ENCODE measurements around the gene VAT1L.

Gene VAT1L, protein sequence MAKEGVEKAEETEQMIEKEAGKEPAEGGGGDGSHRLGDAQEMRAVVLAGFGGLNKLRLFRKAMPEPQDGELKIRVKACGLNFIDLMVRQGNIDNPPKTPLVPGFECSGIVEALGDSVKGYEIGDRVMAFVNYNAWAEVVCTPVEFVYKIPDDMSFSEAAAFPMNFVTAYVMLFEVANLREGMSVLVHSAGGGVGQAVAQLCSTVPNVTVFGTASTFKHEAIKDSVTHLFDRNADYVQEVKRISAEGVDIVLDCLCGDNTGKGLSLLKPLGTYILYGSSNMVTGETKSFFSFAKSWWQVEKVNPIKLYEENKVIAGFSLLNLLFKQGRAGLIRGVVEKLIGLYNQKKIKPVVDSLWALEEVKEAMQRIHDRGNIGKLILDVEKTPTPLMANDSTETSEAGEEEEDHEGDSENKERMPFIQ

DNA sequence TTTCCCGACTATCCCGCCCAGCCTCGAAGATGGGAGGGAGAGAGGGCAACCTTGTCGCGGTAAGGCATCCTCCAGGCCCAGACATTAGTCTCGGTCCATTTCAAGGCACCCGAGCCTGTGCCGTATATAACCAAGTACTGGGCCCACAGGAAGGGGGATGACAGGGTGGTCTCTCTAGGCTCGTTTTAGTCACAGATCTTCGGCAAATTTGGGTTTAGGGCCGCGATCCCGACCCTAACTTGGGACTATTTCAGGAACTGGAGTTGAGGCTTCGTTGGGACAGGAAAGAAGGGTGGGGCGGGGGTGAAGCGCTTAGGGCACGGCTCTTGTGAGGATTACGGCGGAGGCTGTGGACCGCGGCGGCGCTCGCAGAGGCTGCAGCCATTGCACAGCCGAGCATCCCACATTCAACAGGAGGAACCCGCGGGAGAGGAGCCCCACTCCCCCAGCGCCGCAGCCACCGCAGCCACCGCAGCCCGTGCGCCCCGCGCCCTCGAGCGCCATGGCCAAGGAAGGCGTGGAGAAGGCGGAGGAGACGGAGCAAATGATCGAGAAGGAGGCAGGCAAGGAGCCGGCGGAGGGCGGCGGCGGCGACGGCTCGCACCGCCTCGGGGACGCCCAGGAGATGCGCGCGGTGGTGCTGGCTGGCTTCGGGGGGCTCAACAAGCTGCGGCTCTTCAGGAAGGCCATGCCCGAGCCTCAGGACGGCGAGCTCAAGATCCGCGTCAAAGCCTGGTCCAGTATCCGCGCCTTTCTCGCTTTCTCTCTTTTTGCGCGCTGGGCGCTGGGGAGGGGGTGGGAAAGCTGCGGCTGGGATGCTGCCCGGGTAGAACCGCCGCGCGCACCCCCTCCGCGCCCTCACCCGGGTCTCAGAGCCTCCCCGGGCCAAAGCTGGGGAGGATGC, at the start of gene VAT1L:
TSS of gene VAT1L (plus strand) at position 384 of the 904 bp plus-strand sequence. CDS start at position 503, 119 bp downstream.
- DNase-seq: no peak

DNA sequence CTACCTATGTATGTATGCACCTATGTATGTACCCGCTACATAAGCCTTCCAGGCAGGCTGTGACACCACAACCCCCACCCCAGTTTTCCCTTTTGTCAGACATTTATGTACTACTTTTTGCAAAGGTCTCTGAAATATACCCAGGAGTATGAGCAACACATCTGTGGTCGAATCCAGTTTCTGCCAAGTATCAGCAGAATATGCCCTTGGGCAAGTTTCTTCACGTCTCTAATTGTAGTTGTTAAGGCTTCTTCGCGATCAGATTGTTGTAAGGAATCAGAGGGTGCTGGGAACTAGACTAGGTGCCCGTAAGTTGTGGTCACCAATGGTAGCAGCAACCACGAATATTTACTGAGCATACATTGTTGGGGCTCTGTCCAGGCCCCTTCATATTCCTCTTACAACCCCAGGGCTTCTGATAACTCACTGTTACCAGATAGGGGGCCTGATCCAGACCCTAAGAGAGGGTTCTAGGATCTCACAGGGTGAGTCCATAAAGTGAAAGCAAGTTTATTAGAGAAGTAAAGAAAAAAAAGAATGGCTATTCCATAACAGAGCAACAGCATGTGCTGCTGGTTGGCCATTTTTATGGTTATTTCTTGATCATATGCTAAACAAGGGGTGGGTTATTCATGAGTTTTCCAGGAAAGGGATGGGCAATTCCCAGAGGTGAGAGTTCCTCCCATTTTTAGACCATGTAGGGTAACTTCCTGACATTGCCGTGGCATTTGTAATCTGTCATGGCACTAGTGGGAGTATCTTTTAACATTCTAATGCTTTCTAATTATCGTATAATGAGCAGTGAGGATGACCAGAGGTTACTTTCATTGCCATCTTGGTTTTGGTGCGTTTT, 49.4 kb upstream of the VAT1L start:
- no peak for DNase-seq

DNA sequence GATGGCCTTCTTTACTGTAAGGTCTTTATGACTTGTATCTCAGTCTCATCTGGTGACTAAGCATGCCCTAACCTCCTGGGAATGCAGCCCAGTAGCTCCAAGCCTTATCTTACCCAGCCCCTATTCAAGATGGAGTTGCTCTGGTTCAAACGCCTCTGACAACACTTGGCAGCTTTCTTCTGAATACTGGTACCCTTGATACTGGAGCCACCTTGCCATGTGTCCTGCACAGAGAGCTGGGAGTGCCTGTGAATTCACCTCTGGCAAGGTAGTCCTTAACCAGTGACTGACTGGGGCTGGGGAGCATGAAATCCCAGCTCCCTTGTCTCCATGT, 48.8 kb upstream of the VAT1L start:
- no peak for DNase-seq

DNA sequence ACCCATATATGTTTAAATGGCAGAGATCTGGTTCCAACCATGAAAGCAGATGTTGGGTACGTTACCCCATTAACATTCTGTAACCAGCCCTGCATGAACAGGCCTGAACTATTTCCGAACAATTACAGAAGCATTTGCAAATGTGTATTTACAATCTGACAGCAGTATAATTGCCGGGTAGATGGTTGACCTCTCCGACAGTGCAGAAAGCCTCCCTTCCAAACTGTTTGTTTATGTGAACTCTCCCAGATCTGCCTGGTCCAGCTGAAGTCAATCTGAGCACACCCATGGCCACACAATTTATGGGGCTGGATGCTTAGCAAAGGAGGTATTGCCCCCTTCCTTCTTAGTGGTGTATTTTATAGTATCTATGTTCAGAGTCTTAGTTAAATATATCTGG, 44.2 kb upstream of the VAT1L start:
- DNase-seq: no peak

DNA sequence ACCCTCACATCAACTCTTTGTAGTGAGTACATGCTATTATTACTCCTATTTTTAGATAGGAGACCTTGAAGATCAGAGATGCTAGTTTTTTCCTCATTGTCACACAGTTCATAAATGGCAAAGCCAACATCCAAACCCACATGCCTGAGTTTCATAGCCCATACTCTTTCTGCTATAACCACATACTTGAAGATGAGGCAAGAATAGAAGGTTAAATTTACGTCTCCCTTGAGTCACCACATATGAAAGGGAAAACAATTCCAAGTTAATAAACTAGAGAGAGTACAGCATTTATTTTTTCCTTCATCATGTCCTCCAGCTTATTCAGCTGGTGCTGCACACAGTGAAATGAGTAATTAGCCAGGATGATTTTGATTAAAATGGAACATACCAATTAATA, 42.4 kb upstream of the VAT1L start:
- peak; percentile 43 for DNase-seq

DNA sequence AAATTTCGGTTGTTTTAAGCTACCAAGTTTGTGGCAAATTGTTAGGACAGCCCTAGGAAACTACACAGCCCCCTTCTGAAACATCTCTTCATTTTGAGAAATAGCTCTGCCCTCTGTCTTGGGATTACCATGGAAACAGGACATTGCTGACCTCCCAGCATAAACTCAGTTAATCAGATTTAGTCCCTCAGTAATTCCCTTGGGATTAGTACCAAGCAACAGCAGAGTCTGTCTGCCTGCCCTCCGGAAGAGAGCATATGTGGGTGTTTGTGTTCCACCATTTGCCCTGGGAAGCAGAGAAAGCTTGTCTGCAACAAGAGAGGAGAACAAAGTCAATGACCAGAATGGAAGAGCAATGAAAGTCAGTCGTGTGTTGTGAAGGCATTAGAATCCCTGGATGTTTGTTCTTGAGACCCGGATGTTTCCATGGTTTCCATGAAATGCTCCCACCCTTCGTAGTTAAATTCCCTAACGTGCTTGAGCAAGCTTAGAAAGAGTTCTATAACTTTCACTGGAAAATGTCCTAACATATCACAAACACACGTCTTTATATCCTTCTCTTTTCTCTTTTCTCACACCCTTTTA, 39.9 kb upstream of the VAT1L start:
- no peak for DNase-seq

DNA sequence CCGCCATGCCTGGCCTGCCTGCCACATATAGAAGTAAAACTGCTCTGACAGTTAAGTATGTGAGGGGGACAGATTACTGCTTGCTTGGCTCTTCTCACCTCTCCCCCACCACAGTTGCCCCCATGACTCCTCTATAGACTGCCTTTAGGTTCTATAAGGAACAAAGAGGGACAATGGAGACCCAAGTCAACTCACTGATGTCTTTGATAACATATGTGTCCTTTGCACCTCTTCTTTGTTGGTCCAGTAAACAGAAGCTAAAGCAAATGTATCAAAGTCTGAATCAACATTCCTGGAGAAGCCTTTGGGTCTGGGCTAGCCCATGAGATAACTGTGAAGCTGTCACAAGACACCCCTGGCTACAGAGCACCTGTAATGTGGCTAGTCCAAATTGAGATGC, 38.9 kb upstream of the VAT1L start:
- no peak for DNase-seq

DNA sequence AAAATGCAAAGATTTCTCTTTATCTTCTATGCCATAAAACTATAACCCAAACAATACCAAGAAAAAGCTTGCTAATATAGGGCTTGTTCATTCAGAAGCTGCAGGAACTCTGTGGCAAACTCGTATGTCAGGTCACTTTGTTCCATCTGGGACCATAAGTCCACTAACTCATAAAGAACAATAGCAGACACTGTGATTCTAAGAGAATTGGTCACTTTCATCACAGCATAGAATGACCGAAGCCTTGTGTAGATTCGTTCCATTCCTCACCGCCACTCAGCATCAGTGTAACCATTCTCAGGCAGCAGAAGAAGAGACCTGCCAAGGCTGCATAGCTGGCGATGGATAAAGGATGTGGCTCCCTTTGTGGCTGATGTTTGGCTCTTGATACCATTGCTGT, 30.3 kb upstream of the VAT1L start:
- no peak for DNase-seq

DNA sequence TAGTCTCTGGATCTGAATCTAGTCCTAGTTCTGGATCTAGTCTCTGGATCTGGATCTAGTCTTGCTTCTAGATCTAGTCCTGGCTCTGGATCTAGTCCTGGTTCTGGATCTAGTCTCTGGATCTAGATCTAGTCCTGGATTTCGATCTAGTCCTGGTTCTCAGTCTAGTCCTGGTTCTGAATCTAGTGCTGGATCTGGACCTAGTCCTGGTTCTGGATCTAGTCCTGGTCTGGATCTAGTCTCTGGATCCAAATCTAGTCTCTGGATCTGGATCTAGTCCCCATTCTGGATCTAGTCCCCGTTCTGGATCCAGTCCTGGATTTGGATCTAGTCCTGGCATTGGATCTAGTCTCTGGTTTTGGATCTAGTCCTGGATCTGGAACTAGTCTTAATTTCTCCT, 29.9 kb upstream of the VAT1L start:
- DNase-seq: no peak

DNA sequence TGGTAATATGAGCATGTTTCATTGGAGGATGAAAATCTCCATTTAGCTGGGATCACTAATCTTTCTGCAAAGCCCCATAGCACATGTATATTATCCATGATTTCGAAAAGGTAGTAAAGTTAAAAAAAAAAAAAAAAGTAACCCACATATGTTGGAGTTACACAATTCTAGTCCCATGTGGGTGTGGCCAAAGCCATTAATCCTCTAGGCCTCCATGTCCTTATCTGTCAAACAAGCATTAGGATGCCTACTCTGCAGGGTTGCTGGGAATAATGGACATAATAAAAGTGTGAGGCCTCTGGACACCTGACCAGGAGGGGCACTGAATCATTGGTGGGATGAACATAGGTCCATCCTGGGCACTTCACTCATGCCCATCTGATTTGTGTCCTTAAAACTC, 29.2 kb upstream of the VAT1L start:
- peak; percentile 5 for DNase-seq

DNA sequence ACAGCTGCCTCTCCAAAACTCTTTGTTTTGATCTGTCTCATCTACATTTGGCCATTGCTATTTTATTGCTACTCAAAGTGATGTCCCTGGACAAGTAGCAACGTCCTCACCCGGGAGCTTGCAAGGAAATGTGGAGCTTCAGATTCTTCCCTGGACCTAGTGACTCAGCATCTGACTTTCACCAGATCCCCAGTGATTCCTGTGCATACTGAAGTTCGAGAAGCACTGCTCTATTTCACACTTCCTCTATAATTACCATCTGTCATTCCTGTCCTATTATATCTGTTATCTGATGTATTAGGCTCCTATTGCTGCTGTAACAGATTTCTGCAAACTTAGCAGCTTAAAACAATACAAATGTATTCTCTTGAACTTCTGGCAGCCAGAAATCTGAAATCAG, 28.5 kb upstream of the VAT1L start:
- peak; percentile 24 for DNase-seq

DNA sequence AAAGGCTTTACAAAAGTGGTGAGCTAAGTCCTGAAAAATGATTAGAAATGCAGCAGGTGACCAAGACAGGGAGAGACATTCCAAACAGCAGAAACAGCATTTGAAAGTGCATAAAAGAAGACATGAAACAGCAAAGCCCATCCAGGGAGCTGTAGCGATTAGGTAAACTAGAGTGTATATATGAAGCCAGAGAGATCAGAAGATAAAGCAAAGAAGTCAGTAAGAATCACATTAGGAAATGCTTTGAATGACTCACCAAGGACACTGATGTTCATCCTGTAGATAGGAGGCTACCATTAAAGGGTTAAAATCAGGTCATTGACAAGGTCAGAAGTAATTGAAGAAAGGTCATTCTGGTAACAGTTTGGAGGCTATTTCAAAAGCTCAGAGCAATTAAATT, 27.6 kb upstream of the VAT1L start:
- DNase-seq: no peak

DNA sequence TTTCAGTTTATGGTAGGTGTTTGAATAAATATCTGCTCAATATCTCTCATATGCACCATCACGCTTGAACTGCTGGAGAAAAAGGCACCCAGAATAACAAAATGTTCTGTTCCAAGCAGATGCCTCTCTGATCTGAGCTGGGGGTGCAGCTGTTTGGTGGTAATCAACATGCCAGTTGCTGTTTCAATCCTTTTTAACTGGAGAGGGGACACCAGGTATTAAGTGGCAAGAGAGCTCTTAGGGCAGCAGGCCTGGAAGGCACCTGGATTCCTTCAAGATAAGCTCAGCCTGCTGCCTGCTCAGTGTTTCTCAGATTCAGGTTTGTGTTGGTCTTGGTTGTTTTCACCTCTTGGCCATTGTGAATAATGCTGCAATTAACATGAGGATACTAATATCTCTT, 27.2 kb upstream of the VAT1L start:
- DNase-seq: no peak

DNA sequence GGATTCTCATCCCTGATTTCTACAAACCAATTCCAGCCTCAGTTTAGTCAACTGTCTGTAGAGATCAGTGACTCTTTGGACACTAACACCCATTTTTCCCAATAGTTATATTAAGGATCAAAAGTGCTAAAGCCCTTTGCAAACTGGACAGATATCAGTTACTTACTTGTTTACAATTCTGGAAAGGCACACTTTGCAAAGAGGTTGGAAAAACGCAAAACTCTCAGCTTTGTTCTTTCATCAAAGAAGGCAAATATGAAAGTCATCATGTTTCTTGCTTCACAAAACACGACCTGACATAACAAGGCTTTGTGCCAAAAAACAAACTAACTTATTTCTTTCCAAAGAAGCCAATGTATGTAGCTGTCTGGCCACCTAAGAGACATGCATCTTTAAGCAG, 26.1 kb upstream of the VAT1L start:
- DNase-seq: no peak

DNA sequence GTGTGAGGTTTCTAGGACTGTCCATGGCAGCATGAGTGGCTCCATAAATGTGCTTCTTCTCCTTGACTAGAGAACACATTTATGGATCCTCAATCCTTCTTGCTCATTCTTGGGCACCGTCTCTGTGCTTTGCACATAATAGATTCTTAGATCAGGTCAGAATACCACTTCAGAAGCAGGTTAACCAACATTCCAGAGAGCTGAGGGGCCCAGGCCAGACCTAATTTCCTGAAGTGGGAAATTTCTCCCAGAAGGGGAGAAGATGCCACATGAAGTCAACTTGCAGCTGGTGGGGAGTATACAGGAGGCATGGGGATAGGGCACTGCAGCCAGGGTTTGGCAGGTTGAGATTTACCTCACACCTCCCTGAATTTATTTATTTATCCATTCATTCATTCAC, 24.4 kb upstream of the VAT1L start:
- no peak for DNase-seq

DNA sequence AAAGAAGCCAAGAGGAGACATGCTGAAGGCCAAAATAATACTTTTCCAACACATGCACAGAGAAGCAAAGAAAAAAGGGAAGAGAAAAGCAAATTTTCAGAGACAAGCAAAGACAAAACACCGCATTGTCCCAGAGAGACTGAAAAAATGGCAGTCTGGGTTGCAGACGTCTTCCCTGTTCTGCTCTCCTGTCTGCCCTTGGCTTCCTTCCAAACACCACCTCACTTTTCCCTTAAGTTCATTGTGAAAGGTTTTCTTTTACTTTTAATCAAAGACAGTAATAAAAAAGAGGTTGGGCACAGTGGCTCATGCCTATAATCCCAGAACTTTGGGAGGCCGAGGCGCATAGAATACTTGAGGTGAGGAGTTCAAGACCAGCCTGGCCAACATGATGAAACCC, 21.2 kb upstream of the VAT1L start:
- no peak for DNase-seq

DNA sequence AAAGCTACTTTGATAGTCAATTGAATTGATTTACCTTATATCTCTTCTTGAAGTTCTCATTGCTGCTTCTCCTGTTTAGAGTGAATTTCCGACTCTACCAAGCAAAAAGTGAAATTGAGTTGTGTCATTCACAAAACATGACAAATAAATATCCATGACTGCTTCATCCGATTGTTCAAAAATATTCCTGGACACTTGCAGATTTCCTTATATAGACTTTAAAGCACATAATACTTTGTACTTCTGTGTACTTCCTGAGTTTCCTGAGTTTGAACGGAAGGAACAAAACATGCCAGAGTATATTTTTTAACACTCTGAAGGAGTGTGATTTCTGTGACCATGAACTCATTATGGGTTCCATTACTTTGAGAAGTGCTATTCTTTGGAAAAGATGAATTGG, 20.5 kb upstream of the VAT1L start:
- DNase-seq: no peak

DNA sequence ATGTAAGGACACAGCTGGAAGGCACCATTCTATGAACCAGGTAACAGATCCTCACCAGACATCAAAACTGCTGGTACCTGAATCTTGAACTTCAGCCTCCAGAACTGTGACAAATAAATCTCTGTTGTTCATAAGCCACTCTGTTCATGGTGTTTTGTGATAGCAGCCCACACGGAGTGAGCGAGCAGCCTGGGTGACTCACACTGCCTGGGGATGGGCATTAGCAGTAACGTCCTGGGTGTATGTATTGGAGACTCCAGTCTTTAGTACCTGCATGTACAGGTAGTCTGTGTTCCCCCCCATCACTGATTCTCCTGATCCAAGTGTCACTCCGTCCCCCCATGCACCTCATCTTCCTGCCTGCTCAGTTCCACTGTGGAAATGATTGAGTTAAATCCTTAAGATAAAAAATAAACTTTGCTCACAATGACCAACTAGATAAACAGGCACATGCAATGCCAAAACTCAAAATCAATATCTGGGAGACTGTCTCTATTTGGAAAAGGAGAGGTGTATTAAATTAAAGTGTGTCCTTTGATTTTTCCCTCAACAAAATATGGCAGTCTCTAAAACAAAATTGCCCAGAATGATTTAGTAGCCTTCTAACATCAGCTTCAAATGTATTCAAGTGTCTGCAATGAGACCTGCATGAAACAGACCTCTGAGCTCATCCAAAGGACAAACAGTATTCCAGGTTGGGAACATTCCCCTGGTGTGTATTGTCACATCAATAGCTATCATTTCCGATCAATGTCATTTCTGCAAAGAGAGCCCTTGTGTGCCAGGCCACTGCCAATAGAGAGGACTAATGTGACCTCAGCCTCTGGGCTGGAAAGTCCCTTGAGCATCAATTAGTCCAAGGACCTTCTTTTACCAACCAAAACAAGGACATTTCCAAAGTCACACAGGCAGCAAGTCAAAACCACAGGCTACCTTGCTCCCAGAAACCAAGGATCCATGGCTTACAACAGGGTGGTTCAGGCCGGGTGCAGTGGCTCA, 12.2 kb upstream of the VAT1L start:
- DNase-seq: no peak

DNA sequence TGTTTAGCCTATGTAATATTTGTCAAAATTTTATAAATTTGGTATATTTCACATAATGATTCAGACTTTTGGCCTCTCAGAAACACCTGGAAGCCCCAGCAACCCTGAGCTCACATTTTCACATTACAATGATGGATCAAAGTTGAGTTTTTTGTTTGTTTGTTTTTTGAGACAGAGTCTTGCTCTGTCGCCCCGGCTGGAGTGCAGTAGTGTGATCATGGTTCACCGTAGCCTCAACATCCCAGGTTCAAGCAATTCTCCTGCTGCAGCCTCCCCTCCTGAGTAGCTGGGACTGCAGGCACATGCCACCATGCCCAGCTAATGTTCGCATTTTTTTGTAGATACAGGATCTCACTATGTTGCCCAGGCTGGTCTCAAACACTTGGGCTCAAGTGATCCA, 10.6 kb upstream of the VAT1L start:
- no peak for DNase-seq

DNA sequence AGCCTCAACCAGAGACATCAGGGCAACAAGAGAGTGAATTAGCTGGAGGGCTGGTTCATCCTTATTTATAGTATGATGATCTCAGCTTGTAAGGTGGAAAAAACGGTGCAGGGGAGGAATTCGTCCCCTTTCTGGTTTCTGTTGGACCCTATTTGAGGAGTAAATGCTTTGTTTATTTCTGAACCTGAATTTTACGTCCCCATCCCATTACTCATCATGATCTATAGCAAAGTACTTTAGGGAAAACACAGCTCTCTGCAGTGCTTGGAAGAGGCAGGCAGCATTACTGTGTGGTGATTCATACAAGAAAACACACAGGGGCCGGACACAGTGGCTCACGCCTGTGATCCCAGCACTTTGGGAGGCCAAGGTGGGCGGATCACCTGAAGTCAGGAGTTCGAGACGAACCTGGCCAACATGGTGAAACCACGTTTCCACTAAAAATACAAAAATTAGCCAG, 8.0 kb upstream of the VAT1L start:
- no peak for DNase-seq

DNA sequence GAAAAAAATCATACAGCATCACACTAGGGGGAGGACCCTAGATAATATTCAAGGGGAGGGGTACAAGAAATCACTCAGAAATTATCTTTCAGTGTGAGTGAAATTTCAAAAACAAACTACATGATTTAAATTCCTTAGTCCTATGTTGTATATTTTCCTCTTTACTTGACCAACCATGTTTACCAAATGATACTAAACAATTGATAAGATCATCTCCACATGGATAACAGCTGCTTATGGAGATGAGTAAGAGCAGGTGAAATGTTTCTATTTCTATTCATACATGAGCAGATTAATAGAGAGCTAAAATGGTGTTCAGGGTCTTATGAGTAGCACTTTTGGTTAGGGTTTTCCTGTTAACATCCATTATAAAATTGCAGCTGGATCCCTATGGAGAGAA, 7.3 kb upstream of the VAT1L start:
- no peak for DNase-seq

DNA sequence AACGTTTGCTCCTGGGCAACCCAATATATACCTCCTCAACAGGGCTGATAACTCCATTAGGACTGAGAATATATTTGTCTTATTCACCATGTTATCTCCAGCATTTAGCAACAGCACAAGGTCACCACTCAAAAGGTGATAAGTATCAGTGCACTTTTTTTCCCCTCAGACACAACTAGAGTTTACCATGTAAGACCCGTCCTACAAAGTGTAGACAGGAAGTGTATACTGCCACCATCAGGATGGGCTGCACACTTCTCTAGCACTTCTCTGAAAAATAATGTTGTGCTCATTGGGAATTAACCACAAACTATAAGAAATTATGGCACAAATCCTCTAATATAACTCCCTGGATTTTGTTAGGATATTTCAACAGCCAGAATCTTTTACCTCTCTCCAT, 5.7 kb upstream of the VAT1L start:
- peak; percentile 43 for DNase-seq
